HepG2 (cell line): ENCODE results near the gene FMNL2. TPM values are rescaled to one million over a fixed set of nuclear protein-coding genes. Genes with fewer than 3 reads are reported as not detected.
A peak's percentile ranks its signal among the peaks of the same experiment; 100 is the strongest.

Source experiments
- ARNT2 ChIP-seq: sonication (generic); formaldehyde crosslinking; IDR thresholded peaks from 2 replicates; pipeline ENCODE4 v1.8.0; 2022; ENCODE audit warnings: mild to moderate bottlenecking, low read depth, missing genetic modification reagents, moderate library complexity
- ATF7-NPFF ChIP-seq: sonication (generic); formaldehyde crosslinking; IDR thresholded peaks from 2 replicates; pipeline ENCODE4 v1.8.1; 2023; ENCODE audit warnings: mild to moderate bottlenecking, low read depth, missing genetic modification reagents, moderate library complexity
- BRD4 ChIP-seq: sonication (generic); formaldehyde crosslinking; IDR thresholded peaks from 2 replicates; pipeline ENCODE4 v1.4.0; 2020; ENCODE audit warnings: missing genetic modification reagents
- ESRRA ChIP-seq: sonication (generic); formaldehyde crosslinking; IDR thresholded peaks from 2 replicates; pipeline ENCODE4 v1.5.1; 2020; ENCODE audit warnings: mild to moderate bottlenecking, low read depth, missing genetic modification reagents
- GTF3A ChIP-seq: sonication (generic); formaldehyde crosslinking; conservative IDR thresholded peaks from 2 replicates; pipeline ENCODE4 v1.4.0; 2020; ENCODE audit warnings: mild to moderate bottlenecking, missing genetic modification reagents
- HDAC2 ChIP-seq: sonication (generic); formaldehyde crosslinking; IDR thresholded peaks from 2 replicates; pipeline ENCODE4 v1.4.0; 2020; ENCODE audit warnings: missing genetic modification reagents
- HMGA1 ChIP-seq: sonication (generic); formaldehyde crosslinking; conservative IDR thresholded peaks from 2 replicates; pipeline ENCODE4 v1.4.0; 2020; ENCODE audit warnings: missing genetic modification reagents
- HNF4G ChIP-seq, 2 experiments: sonication (generic) in 1 of 2; formaldehyde crosslinking in 1 of 2; IDR thresholded peaks; 2 replicates each; pipeline versions ENCODE4 v1.4.0 to v1.6.1; 2011 to 2020; ENCODE audit warnings: borderline replicate concordance in 2 of 2, low read depth in 2 of 2, mild to moderate bottlenecking in 2 of 2, low read length in 1 of 2, missing genetic modification reagents in 1 of 2, moderate library complexity in 1 of 2
- MAF1 ChIP-seq: sonication (generic); formaldehyde crosslinking; IDR thresholded peaks from 2 replicates; pipeline ENCODE4 v1.5.0; 2020; ENCODE audit warnings: missing genetic modification reagents, borderline replicate concordance
- MEF2D ChIP-seq: sonication (generic); formaldehyde crosslinking; IDR thresholded peaks from 2 replicates; pipeline ENCODE4 v1.5.1; 2020; ENCODE audit warnings: mild to moderate bottlenecking, missing genetic modification reagents
- RFXANK ChIP-seq: IDR thresholded peaks from 2 replicates; pipeline ENCODE4 v1.6.1; 2016
- SNAI1 ChIP-seq: sonication (generic); formaldehyde crosslinking; IDR thresholded peaks from 2 replicates; pipeline ENCODE4 v1.5.0; 2020; ENCODE audit warnings: mild to moderate bottlenecking, missing genetic modification reagents, borderline replicate concordance
- TEAD2 ChIP-seq: sonication (generic); formaldehyde crosslinking; IDR thresholded peaks from 2 replicates; pipeline ENCODE4 v1.9.0; 2021; ENCODE audit warnings: missing genetic modification reagents
- polyA plus RNA-seq, 8 experiments: library from polyadenylated mRNA; depleted of rRNA in 3 of 8; stranded (reverse) in 7 of 8; unstranded in 1 of 8; fragments of >200 nt; fragmentation: Illumina TruSeq in 4 of 8; extraction: Trizol in 4 of 8; gene quantifications; 2 replicates each; pipeline versions ENCODE4 v1.2.1 to v1.2.3, GENCODE V29; 2011 to 2016; ENCODE audit warnings: low read depth in 4 of 8, missing spikeins in 1 of 8, mixed read lengths in 1 of 8; ENCODE audit not compliant: insufficient read depth in 1 of 8
- total RNA-seq, 5 experiments: library from RNA; depleted of rRNA; stranded (reverse); fragments of >200 nt; fragmentation: Illumina TruSeq; extraction: Trizol; gene quantifications; 2 replicates each; pipeline ENCODE4 v1.2.3, GENCODE V29; 2016; ENCODE audit warnings: low read depth in 1 of 5
- TF ChIP-seq, protein P1 (sequence below): sonication (generic); formaldehyde crosslinking; conservative IDR thresholded peaks from 2 replicates; pipeline ENCODE4 v1.4.0; 2020; ENCODE audit warnings: missing genetic modification reagents
- TF ChIP-seq, protein P2 (sequence below): sonication (generic); formaldehyde crosslinking; IDR thresholded peaks from 2 replicates; pipeline ENCODE4 v1.4.0; 2020; ENCODE audit warnings: missing genetic modification reagents
- TF ChIP-seq, protein P3 (sequence below): sonication (generic); formaldehyde crosslinking; IDR thresholded peaks from 2 replicates; pipeline ENCODE4 v1.5.1; 2020; ENCODE audit warnings: missing genetic modification reagents, mild to moderate bottlenecking, borderline replicate concordance
- TF ChIP-seq, protein P4 (sequence below), 2 experiments: sonication (generic) in 1 of 2; formaldehyde crosslinking in 1 of 2; IDR thresholded peaks; 2 replicates each; pipeline versions ENCODE4 v1.6.1 to v1.9.0; 2014 to 2022; ENCODE audit warnings: antibody characterized with exemption in 1 of 2, borderline replicate concordance in 1 of 2, inconsistent platforms in 1 of 2, low read depth in 1 of 2, missing genetic modification reagents in 1 of 2
- TF ChIP-seq, protein P5 (sequence below): sonication (generic); formaldehyde crosslinking; conservative IDR thresholded peaks from 2 replicates; pipeline ENCODE4 v1.5.0; 2020; ENCODE audit warnings: missing genetic modification reagents

The FMNL2 gene
- total and polyA plus RNA-seq, 2 of the 13 experiments (the other 11 are each of a cell fraction or from before 2014, with no cell fraction given), result 66.5 to 67.7 TPM

DNA sequence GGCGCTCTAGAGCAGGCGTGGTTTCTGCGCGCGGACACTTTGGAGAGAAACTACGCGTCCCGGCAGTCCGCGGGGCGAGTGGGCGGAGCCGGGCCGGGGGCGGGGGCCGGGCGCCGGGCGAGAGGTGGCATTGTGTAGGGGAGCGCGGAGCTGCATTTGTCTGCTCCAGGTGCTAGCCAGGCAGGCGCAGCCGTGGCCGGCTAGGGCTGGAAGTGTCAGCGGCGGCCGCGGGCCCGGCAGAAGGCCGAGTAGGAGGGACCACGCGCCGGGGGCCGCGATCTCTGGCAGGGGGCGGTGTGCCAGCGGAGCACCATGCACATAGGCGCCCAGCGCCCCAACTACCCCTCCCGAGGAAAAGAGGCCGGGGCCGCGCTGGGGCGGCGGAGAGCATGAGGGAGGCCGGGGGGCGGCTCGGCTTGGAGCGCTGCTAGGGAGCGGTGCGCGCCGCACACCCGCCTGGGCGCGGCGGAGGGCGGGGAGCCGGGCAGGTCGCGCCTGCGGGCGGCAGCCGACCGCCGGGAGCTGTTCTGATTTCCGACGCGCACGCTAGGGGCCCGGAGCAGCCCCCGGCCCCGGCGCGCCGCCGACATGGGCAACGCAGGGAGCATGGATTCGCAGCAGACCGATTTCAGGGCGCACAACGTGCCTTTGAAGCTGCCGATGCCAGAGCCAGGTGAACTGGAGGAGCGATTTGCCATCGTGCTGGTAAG is at the start of gene FMNL2 (continued):
- TF ChIP-seq, protein P1, sequence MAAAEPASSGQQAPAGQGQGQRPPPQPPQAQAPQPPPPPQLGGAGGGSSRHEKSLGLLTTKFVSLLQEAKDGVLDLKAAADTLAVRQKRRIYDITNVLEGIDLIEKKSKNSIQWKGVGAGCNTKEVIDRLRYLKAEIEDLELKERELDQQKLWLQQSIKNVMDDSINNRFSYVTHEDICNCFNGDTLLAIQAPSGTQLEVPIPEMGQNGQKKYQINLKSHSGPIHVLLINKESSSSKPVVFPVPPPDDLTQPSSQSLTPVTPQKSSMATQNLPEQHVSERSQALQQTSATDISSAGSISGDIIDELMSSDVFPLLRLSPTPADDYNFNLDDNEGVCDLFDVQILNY (CRISPR knock-in tag), result no peak
- TF ChIP-seq HNF4G (IDR thresholded peaks at IDR 0.05; ENCODE audit: borderline replicate concordance, low read depth, low read length), result no peak
- TF ChIP-seq HNF4G (CRISPR knock-in tag; IDR thresholded peaks at IDR 0.05; ENCODE audit: borderline replicate concordance, low read depth), result no peak
- TF ChIP-seq, protein P2, sequence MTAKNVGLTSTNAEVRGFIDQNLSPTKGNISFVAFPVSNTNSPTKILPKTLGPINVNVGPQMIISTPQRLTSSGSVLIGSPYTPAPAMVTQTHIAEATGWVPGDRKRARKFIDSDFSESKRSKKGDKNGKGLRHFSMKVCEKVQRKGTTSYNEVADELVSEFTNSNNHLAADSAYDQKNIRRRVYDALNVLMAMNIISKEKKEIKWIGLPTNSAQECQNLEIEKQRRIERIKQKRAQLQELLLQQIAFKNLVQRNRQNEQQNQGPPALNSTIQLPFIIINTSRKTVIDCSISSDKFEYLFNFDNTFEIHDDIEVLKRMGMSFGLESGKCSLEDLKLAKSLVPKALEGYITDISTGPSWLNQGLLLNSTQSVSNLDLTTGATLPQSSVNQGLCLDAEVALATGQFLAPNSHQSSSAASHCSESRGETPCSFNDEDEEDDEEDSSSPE, result peak; percentile 62
- peak; percentile 91 for TF ChIP-seq ATF7-NPFF (CRISPR knock-in tag)
- TF ChIP-seq HMGA1 (CRISPR knock-in tag), result no peak
- peak; percentile 32; the same call in 1 of the 2 replicates for TF ChIP-seq HDAC2
- peak; percentile 23; the same call in 1 of the 2 replicates for TF ChIP-seq MEF2D (CRISPR knock-in tag)
- TF ChIP-seq, protein P3, sequence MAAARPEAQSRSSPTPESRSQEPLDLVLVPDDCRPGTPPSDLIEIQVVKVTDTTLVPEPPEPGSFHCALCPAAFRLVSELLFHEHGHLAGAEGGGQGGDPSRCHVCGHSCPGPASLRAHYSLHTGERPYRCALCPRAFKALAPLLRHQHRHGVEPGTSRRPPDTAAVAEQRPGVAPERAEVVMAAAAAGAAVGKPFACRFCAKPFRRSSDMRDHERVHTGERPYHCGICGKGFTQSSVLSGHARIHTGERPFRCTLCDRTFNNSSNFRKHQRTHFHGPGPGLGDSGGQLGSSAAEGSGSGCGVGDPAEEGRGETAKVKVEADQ (CRISPR knock-in tag), result peak; percentile 52; the same call in 1 of the 2 replicates
- no peak for TF ChIP-seq GTF3A (CRISPR knock-in tag)
- 0 out of 2 replicates have a peak, but pooled peaks have one; percentile 65 for TF ChIP-seq TEAD2 (CRISPR knock-in tag)
- no peak for TF ChIP-seq ESRRA (CRISPR knock-in tag)
- TF ChIP-seq MAF1 (CRISPR knock-in tag), result no peak
- TF ChIP-seq RFXANK (CRISPR knock-in tag), result no peak
- peak; percentile 85; the same call in 1 of the 2 replicates for TF ChIP-seq BRD4 (CRISPR knock-in tag)
- TF ChIP-seq SNAI1 (CRISPR knock-in tag), result no peak
- TF ChIP-seq, protein P4, sequence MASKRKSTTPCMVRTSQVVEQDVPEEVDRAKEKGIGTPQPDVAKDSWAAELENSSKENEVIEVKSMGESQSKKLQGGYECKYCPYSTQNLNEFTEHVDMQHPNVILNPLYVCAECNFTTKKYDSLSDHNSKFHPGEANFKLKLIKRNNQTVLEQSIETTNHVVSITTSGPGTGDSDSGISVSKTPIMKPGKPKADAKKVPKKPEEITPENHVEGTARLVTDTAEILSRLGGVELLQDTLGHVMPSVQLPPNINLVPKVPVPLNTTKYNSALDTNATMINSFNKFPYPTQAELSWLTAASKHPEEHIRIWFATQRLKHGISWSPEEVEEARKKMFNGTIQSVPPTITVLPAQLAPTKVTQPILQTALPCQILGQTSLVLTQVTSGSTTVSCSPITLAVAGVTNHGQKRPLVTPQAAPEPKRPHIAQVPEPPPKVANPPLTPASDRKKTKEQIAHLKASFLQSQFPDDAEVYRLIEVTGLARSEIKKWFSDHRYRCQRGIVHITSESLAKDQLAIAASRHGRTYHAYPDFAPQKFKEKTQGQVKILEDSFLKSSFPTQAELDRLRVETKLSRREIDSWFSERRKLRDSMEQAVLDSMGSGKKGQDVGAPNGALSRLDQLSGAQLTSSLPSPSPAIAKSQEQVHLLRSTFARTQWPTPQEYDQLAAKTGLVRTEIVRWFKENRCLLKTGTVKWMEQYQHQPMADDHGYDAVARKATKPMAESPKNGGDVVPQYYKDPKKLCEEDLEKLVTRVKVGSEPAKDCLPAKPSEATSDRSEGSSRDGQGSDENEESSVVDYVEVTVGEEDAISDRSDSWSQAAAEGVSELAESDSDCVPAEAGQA (IDR thresholded peaks at IDR 0.05; ENCODE audit: low read depth), result no peak
- TF ChIP-seq, protein P4 (CRISPR knock-in tag; IDR thresholded peaks at IDR 0.05; ENCODE audit: borderline replicate concordance), result peak; percentile 87; the same call in 1 of the 2 replicates
- TF ChIP-seq ARNT2 (CRISPR knock-in tag), result peak; percentile 89
- TF ChIP-seq, protein P5, sequence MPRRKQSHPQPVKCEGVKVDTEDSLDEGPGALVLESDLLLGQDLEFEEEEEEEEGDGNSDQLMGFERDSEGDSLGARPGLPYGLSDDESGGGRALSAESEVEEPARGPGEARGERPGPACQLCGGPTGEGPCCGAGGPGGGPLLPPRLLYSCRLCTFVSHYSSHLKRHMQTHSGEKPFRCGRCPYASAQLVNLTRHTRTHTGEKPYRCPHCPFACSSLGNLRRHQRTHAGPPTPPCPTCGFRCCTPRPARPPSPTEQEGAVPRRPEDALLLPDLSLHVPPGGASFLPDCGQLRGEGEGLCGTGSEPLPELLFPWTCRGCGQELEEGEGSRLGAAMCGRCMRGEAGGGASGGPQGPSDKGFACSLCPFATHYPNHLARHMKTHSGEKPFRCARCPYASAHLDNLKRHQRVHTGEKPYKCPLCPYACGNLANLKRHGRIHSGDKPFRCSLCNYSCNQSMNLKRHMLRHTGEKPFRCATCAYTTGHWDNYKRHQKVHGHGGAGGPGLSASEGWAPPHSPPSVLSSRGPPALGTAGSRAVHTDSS (CRISPR knock-in tag), result no peak
